ENCODE results near the gene CSK.

The CSK gene

DNA sequence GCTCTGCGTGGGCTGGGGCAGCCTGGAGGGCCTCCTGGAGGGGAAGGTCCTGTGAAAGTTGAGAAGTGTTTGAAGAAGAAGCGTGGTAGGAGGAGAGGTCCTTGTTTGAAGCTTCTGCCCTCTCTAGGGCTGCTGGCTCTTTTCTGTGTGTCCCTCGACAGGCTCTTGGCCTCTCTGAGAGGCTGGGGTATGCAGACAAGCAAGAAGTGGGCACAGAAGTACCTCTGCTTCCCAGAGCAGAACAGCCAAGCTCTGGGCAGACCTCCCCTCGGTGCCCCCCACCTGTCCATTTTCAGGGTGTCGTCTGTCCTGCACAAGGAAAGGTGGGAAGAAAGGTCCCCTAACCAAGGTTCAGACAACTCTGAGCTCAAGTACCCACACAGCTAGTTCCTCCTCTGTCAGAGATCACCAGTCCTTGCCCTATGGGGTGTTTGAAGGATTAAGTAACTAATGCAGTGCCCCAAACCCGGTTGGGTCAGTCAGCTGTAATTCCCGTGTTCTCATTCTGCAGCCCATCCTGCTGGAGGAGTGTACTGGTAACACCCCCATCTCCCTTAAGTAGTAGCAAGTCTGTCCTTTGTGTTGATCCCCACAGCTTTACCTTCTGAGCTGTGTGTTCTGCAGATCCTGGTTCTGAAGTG is 6.3 kb downstream of the CSK start:
- TF ChIP-seq, protein P1, sequence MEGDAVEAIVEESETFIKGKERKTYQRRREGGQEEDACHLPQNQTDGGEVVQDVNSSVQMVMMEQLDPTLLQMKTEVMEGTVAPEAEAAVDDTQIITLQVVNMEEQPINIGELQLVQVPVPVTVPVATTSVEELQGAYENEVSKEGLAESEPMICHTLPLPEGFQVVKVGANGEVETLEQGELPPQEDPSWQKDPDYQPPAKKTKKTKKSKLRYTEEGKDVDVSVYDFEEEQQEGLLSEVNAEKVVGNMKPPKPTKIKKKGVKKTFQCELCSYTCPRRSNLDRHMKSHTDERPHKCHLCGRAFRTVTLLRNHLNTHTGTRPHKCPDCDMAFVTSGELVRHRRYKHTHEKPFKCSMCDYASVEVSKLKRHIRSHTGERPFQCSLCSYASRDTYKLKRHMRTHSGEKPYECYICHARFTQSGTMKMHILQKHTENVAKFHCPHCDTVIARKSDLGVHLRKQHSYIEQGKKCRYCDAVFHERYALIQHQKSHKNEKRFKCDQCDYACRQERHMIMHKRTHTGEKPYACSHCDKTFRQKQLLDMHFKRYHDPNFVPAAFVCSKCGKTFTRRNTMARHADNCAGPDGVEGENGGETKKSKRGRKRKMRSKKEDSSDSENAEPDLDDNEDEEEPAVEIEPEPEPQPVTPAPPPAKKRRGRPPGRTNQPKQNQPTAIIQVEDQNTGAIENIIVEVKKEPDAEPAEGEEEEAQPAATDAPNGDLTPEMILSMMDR (IDR thresholded peaks at IDR 0.05; ENCODE audit: borderline replicate concordance, insufficient read depth, low read depth, low read length) = no peak

GRCh38 chr15:74788683-74789151 is 6.8 kb downstream of the CSK start:
- TF ChIP-seq, protein P1 (IDR thresholded peaks at IDR 0.05; ENCODE audit: borderline replicate concordance, insufficient read depth, low read depth, low read length) = no peak
- peak overlapping the region; percentile 98 for H3K4me3 ChIP-seq (ENCODE audit: low read depth, low read length)

More for the DNA sequence above, 6.3 kb downstream of the CSK start:
- H3K4me3 ChIP-seq (ENCODE audit: low read depth, low read length) = peak overlapping the region; percentile 98

GRCh38 chr15:74789171-74789631 is 7.3 kb downstream of the CSK start:
- H3K4me3 ChIP-seq (ENCODE audit: low read depth, low read length) = peak overlapping the region; percentile 51
- TF ChIP-seq, protein P1 (IDR thresholded peaks at IDR 0.05; ENCODE audit: borderline replicate concordance, insufficient read depth, low read depth, low read length) = no peak

DNA sequence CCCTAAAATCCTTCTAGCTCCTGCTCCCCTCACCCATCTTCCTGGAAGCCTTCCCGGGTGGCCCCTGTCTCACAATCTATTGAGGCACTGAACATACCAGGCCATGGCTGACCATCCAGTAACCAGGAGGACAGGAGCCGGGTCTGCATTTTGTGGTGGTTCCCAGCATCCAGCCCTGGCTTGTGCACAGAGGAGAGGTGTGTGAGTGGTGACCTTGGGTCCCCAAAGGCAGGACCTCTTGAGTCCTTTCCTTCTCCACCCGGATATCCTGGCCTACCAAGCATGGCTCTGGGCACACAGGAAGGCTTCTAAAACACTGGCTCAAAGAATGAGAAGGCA is 7.8 kb downstream of the CSK start:
- TF ChIP-seq, protein P1 (IDR thresholded peaks at IDR 0.05; ENCODE audit: borderline replicate concordance, insufficient read depth, low read depth, low read length) = no peak
- H3K4me3 ChIP-seq (ENCODE audit: low read depth, low read length) = peak overlapping the region; percentile 51

- TF ChIP-seq, protein P1 (IDR thresholded peaks at IDR 0.05; ENCODE audit: borderline replicate concordance, insufficient read depth, low read depth, low read length) = no peak
- peak overlapping the region; percentile 51 for H3K4me3 ChIP-seq (ENCODE audit: low read depth, low read length)
Observed at GRCh38 chr15:74790080-74790916, 8.4 kb downstream of the CSK start.

- TF ChIP-seq, protein P1 (IDR thresholded peaks at IDR 0.05; ENCODE audit: borderline replicate concordance, insufficient read depth, low read depth, low read length) = no peak
- no peak overlapping the region for H3K4me3 ChIP-seq (ENCODE audit: low read depth, low read length)
Observed at GRCh38 chr15:74791007-74791406, 9.1 kb downstream of the CSK start.
